Purkinje cell (primary cell): ENCODE results near the gene RALGPS1. TPM values are rescaled to one million over a fixed set of nuclear protein-coding genes. Genes with fewer than 3 reads are reported as not detected.

ENCODE experiments used
- polyA plus RNA-seq: library from polyadenylated mRNA; unstranded; fragments of >200 nt; fragmentation: Nextera tagmentation; gene quantifications from 2 replicates; pipeline ENCODE4 v1.2.1, GENCODE V29; 2014

Gene RALGPS1, protein sequence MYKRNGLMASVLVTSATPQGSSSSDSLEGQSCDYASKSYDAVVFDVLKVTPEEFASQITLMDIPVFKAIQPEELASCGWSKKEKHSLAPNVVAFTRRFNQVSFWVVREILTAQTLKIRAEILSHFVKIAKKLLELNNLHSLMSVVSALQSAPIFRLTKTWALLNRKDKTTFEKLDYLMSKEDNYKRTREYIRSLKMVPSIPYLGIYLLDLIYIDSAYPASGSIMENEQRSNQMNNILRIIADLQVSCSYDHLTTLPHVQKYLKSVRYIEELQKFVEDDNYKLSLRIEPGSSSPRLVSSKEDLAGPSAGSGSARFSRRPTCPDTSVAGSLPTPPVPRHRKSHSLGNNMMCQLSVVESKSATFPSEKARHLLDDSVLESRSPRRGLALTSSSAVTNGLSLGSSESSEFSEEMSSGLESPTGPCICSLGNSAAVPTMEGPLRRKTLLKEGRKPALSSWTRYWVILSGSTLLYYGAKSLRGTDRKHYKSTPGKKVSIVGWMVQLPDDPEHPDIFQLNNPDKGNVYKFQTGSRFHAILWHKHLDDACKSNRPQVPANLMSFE
- 8.0 and 9.1 TPM in 2 replicates for polyA plus RNA-seq

GRCh38 chr9:126914458-126915280 lies at the start of gene RALGPS1:
Gene RALGPS1, plus strand, starts transcription at chr9:126914782. Its CDS starts 47,508 bp downstream, at chr9:126962290.

GRCh38 chr9:127122176-127123063 lies 207.8 kb downstream of the RALGPS1 start, which contains the start of gene ANGPTL2:
Gene ANGPTL2, minus strand, starts transcription at chr9:127122635. Its CDS starts 13,904 bp downstream, at chr9:127108731.

DNA sequence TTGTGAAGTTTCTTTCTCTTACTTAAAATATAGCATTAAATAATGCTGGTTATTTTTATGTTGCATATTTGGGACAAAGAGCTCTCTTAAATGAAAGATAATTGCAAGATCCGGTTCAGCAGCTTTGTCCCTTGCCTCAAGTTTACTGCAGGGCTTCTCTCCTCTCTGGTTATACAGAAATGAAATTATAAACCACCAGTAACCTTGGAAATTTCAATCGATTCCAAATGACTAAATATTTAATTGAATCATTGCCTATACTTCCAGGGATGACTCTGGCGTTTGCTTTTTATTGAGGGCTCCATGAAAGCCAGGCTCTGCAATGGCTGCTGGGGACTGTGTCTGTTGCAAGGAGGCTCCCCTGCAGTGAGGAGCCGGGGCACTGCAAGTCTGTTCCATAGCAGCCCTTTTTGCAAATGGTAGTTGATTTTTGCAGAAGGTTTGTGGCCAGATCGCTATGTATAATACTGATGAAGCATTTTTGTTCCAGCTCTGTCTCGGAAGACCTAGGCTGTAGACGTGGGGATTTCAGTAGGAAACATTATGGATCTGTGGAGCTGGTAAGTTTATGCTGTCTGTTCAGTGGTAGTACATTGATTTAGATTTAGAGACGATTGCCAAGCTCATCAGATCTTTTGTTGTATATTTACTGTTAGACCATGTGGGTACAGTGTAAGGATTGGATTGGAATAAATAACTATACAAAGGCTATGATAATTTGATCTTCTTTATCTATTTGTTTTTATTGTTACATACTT lies 350.1 kb downstream of the RALGPS1 start, which contains the start of gene GARNL3:
Gene GARNL3 (plus strand): TSS at position 313 of the 758 bp plus-strand sequence. CDS start 104 bp downstream, at position 417.

Other genes with a start within 250 kb of the RALGPS1 start
- gene ZBTB43, start 109.7 kb upstream of the RALGPS1 start, polyA plus RNA-seq, result 17.4 and 18.3 TPM in 2 replicates
- 4.3 and 5.2 TPM in 2 replicates for gene ZBTB34, start 54.1 kb upstream of the RALGPS1 start, polyA plus RNA-seq
- 3.4 and 6.1 TPM in 2 replicates for gene ANGPTL2, start 207.9 kb downstream of the RALGPS1 start, polyA plus RNA-seq